Right atrium auricular region (tissue), 2 donors: ENCODE data around the gene ANTXR2. TPM values are rescaled to one million over a fixed set of nuclear protein-coding genes. Genes with fewer than 3 reads are reported as not detected.
A peak's percentile ranks its signal among the peaks of the same experiment; 100 is the strongest.

ENCODE experiments used
- DNase-seq: peaks from one replicate; pipeline ENCODE4 v3.0.0-alpha.2; 2019; ENCODE audit warnings: low spot score
- H3K27ac ChIP-seq, 2 donors: fragments of 200-600 bp; sonication (generic); 1 replicate in 1 of 2; 2 replicates in 1 of 2; pipeline ENCODE4 v1.5.1; 2016 to 2019
- H3K27me3 ChIP-seq, 2 donors: fragments of 200-600 bp; sonication (generic); one replicate each; pipeline versions ENCODE4 v1.5.1 to v1.6.0; 2017 to 2019
- H3K36me3 ChIP-seq: fragments of 200-600 bp; sonication (generic); one replicate; pipeline ENCODE4 v1.5.1; 2016
- H3K4me1 ChIP-seq, 2 donors: fragments of 200-600 bp; sonication (generic); one replicate each; pipeline versions ENCODE4 v1.5.1 to v1.6.0; 2017 to 2019
- H3K4me3 ChIP-seq, 2 donors: fragments of 200-600 bp; sonication (generic); 1 replicate in 1 of 2; 2 replicates in 1 of 2; pipeline ENCODE4 v1.5.1; 2017 to 2019; ENCODE audit warnings: mild to moderate bottlenecking in 1 of 2, moderate library complexity in 1 of 2
- H3K9me3 ChIP-seq, 2 donors: fragments of 200-600 bp; sonication (generic); one replicate each; pipeline ENCODE4 v1.5.1; 2019
- total RNA-seq, 2 donors: library from RNA; depleted of rRNA; stranded (reverse); fragments of >200 nt; gene quantifications; one replicate each; pipeline ENCODE4 v1.1.0, GENCODE V29; 2016
- TF ChIP-seq, protein P1 (sequence below), 2 donors: fragments of 200-600 bp; sonication (generic); IDR thresholded peaks; one replicate each; pipeline ENCODE4 v1.5.1; 2019; ENCODE audit warnings: antibody characterized with exemption in 2 of 2

ANTXR2 gene
- total RNA-seq, 2 donors from 2014 or later: 24.5 to 32.8 TPM

DNA sequence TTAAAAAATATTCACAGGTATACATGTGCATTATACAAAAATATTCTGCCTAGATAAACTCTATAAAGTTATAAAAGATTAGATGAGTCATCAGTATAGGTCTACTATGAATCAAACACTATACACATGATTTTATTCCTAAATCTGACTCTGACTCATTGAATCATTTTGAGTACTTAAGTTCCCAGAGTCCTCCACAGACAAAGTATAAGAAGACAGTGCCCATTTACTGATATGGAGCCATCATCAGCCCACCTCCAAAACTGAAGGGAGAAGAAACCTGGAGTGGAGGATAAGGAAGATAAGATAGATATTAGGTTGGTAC, 28.7 kb upstream of the ANTXR2 start:
- DNase-seq: no peak
- Histone ChIP-seq H3K4me1 (peaks cover 0 to 14% of the 10 kb centered on the region in 2 donors), H3K9me3 (peaks cover 0 to 2% of the 10 kb centered on the region in 2 donors), H3K36me3 (no peaks in the 10 kb centered on the region), H3K27ac (no peak overlapping the region), H3K27me3 (no peaks in the 10 kb centered on the region), H3K4me3 (no peak overlapping the region)
- TF ChIP-seq, protein P1, sequence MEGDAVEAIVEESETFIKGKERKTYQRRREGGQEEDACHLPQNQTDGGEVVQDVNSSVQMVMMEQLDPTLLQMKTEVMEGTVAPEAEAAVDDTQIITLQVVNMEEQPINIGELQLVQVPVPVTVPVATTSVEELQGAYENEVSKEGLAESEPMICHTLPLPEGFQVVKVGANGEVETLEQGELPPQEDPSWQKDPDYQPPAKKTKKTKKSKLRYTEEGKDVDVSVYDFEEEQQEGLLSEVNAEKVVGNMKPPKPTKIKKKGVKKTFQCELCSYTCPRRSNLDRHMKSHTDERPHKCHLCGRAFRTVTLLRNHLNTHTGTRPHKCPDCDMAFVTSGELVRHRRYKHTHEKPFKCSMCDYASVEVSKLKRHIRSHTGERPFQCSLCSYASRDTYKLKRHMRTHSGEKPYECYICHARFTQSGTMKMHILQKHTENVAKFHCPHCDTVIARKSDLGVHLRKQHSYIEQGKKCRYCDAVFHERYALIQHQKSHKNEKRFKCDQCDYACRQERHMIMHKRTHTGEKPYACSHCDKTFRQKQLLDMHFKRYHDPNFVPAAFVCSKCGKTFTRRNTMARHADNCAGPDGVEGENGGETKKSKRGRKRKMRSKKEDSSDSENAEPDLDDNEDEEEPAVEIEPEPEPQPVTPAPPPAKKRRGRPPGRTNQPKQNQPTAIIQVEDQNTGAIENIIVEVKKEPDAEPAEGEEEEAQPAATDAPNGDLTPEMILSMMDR (IDR thresholded peaks at IDR 0.05): no peak

DNA sequence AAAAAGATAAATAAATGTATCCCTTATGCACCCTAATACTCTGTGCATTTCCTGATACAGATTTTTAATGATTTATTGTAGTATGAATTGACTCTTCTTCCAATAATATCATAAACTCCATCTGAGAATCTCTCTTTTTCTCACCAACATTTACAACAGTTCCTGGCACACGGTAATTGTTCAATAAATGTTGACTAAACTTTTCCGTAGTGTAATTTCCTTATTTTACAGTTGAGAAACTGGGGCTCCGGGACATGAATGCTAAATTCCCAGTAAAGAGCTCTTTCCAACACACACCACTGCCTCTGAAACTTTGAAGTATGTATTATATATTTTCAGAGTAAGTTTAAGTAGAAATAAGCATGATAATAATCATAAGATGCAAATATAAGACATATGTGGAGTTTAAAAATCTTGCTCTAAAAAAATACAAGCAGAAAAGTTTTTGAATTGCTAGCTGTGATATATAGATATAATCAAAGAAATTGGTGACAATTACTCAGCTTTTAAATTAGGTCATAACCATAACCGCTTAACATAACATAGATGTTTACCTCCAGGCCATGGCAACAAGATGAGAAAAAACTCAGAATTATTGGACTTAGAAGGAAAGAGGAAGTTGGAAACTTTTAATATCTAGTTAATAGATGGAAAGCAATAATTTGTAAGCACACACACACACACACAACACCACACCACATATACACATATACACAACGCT, 28.2 kb upstream of the ANTXR2 start:
- peaks cover 0 to 19% of the 10 kb centered on the region in 2 donors for H3K4me1 ChIP-seq
- no peak for DNase-seq
- H3K36me3 ChIP-seq: no peaks in the 10 kb centered on the region
- TF ChIP-seq, protein P1 (IDR thresholded peaks at IDR 0.05): no peak
- H3K27ac ChIP-seq: no peak overlapping the region
- no peaks in the 10 kb centered on the region for H3K9me3 ChIP-seq
- H3K4me3 ChIP-seq: no peak overlapping the region
- no peaks in the 10 kb centered on the region for H3K27me3 ChIP-seq

DNA sequence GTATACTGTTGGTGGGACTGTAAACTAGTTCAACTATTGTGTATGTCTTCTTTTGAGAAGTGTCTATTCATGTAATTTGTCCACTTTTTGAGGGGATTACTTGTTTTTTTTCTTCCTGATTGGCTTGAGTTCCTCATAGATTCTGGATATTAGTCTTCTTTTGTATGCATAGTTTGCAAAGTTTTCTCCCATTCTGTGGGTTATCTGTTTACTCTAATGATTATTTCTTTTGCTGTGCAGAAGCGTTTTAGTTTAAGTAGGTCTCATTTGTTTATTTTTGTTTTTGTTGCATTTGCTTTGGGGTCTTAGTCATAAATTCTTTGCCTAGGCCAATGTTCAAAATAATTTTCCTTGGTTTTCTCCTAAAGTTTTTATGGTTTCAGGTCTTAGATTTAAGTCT, 26.6 kb upstream of the ANTXR2 start:
- TF ChIP-seq, protein P1 (IDR thresholded peaks at IDR 0.05): no peak
- DNase-seq: no peak
- Histone ChIP-seq H3K27ac (no peak overlapping the region), H3K27me3 (no peaks in the 10 kb centered on the region), H3K36me3 (no peaks in the 10 kb centered on the region), H3K4me1 (peaks cover 0 to 21% of the 10 kb centered on the region in 2 donors), H3K9me3 (no peaks in the 10 kb centered on the region), H3K4me3 (no peak overlapping the region)

DNA sequence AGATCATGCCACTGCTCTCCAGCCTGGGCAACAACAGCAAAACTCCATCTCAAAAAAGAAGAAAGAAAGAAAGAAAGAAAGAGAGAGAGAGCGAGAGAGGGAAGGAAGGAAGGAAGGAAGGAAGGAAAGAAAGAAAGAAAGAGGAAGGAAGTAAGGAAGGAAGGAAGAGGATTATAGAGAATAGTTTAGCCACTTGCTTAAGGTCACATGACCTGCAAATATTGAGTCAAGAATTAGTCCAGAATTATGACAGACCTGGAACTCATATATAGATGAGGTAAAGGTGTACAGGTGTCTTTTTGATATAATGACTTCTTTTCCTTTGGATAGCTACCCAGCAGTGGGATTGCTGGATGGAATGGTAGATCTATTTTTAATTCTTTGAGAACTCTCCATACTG, 25.6 kb upstream of the ANTXR2 start:
- no peaks in the 10 kb centered on the region for H3K27me3 ChIP-seq
- no peak overlapping the region for H3K27ac ChIP-seq
- DNase-seq: no peak
- H3K9me3 ChIP-seq: no peaks in the 10 kb centered on the region
- no peak overlapping the region for H3K4me3 ChIP-seq
- H3K36me3 ChIP-seq: no peaks in the 10 kb centered on the region
- TF ChIP-seq, protein P1 (IDR thresholded peaks at IDR 0.05): no peak
- H3K4me1 ChIP-seq: peaks cover 0 to 21% of the 10 kb centered on the region in 2 donors

DNA sequence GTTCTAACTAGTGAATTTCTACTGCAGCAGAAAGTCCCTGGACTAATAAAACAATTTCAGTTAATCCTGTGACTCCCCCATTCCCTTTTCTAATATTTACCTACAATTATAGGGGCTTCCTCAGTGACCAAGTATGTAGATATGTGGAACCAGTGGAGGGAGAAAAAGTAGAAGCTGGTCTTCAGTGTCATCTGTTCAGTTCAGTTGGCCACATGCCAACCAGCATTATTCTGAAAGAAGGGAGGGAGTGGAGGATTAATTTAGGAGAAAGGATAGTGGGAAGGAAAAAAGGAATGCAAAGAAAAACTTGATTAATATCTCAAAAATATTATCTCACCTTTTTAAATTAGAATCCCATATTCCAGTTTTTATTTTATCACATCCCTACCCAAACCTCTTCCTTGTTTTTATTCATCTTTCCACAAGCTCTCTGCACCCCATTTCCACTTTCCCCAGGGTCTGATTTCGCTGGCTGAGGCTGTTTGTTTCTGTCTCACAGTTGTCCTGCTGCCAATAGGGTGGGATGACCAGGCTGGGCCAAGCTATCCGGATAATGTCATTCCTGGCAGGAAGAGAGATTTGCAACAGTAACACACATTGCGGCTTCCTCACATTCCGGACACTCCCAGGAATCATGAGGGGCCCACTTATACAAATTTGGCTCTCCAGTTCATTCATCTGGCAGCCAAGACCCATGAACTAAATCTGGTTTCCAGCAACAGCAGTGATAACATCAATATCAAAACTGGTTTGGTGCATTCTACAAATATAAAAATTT, 24.6 kb upstream of the ANTXR2 start:
- no peak overlapping the region for H3K4me3 ChIP-seq
- peaks cover 0 to 21% of the 10 kb centered on the region in 2 donors for H3K4me1 ChIP-seq
- peak overlapping the region in 1 of 2 donors; percentile 2 for H3K27ac ChIP-seq
- H3K27me3 ChIP-seq: no peaks in the 10 kb centered on the region
- no peaks in the 10 kb centered on the region for H3K9me3 ChIP-seq
- TF ChIP-seq, protein P1 (IDR thresholded peaks at IDR 0.05): no peak
- peak; percentile 65 for DNase-seq
- H3K36me3 ChIP-seq: no peaks in the 10 kb centered on the region
